IPS-18a (cell line): Measurements from ENCODE around the gene S1PR2.
A peak's percentile ranks its signal among the peaks of the same experiment; 100 is the strongest.

ENCODE experiments used
- H3K27ac ChIP-seq: one replicate; pipeline ENCODE4 v1.5.1; 2013; ENCODE audit warnings: low read length
- H3K27me3 ChIP-seq: one replicate; pipeline ENCODE4 v1.6.1; 2013; ENCODE audit warnings: mild to moderate bottlenecking, low read length; ENCODE audit not compliant: control insufficient read depth, insufficient read depth
- H3K36me3 ChIP-seq: one replicate; pipeline ENCODE4 v1.6.1; 2013; ENCODE audit warnings: low read depth, low read length; ENCODE audit not compliant: control insufficient read depth
- H3K4me1 ChIP-seq: one replicate; pipeline ENCODE4 v1.6.1; 2013; ENCODE audit warnings: low read depth, low read length; ENCODE audit not compliant: control insufficient read depth
- H3K4me3 ChIP-seq: one replicate; pipeline ENCODE4 v1.5.1; 2013; ENCODE audit warnings: low read length
- H3K9ac ChIP-seq: one replicate; pipeline ENCODE4 v1.6.1; 2013; ENCODE audit warnings: mild to moderate bottlenecking, low read length, moderate library complexity
- H3K9me3 ChIP-seq: one replicate; pipeline ENCODE4 v1.6.1; 2013; ENCODE audit warnings: low read depth, low read length; ENCODE audit not compliant: control insufficient read depth

S1PR2 gene

DNA sequence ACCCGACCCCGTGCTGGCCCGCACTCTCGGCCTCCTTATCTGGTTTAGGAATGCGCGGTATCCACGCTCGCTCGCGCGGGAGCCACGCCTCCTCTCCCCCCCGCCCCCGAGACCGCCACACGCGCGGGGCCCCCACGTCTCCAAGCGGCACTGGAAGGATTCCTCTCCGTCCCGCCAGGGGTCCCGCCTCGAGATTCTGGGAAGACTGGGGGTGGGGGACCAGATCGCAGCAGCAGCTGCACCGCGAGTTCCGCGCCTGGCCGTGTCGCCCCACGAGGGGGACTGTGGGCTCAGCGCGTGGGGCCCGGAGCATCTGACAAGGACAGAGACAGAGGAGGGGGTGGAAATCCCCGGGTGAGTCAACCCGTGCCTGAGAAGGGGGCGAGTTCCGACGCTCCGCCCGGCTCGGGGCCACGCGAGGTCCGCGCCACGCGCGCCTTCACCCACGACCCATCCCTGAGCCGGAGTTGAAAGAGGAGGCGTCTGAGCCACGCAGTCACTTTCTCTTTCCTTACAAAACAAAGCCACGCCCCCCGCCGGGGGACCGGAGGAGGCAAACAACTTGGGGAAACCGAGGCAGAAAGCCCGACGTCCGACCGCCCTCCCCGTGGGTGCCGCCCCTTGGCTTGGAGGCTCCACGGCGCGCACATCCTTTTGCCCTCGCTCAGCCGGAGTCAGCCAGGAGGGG, 814 bp downstream of the S1PR2 start:
- H3K27ac ChIP-seq = no peak overlapping the region
- H3K4me1 ChIP-seq = no peaks in the 10 kb centered on the region
- H3K9ac ChIP-seq = peak overlapping the region; percentile 82
- H3K9me3 ChIP-seq = no peaks in the 10 kb centered on the region
- no peaks in the 10 kb centered on the region for H3K36me3 ChIP-seq
- H3K4me3 ChIP-seq = peak overlapping the region; percentile 75
- H3K27me3 ChIP-seq = no peaks in the 10 kb centered on the region

DNA sequence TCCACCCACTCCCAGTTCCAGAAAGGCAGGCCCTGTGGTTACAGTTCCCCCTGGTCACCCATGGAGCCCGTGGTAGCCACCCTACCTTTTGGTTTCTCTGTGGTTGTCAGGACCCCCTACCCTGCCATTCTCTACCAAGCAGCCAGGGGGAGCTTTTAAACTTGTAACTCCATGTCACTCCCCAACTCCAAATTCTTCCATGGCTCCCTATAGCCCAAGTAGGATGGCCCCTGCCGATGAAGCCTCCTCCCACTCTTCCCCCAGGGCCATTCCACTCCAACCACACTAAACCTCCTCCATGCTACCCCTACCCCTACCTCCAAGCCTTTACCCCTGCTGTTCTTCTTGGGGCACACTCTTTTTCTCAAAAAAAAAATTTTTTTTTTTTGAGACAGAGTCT, 2.2 kb downstream of the S1PR2 start:
- no peak overlapping the region for H3K27ac ChIP-seq
- no peak overlapping the region for H3K9ac ChIP-seq
- H3K4me3 ChIP-seq = no peak overlapping the region
- H3K9me3 ChIP-seq = no peaks in the 10 kb centered on the region
- no peaks in the 10 kb centered on the region for H3K4me1 ChIP-seq
- H3K27me3 ChIP-seq = no peaks in the 10 kb centered on the region
- H3K36me3 ChIP-seq = no peaks in the 10 kb centered on the region

DNA sequence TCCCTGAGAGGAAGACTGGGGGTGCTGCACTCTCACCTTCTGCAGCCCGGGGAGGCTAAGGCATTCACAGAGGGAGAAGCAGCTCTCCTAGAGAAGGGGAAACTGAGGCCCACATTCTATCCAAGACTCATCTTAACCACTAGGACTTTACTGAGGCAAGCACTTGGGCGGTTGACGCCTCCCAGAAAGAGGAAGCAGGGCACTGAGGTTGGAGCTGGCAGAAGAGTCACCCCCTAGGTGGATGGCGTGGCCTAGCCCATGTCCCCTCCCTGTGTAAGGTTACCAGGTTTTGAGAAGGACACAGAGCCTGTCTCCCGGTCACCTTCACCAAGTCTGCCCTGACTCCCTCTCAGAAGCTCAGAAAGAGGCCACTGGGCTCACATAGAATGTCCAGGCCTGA, 2.7 kb downstream of the S1PR2 start:
- H3K27me3 ChIP-seq = no peaks in the 10 kb centered on the region
- no peak overlapping the region for H3K4me3 ChIP-seq
- H3K9me3 ChIP-seq = no peaks in the 10 kb centered on the region
- no peak overlapping the region for H3K9ac ChIP-seq
- H3K27ac ChIP-seq = no peak overlapping the region
- H3K4me1 ChIP-seq = no peaks in the 10 kb centered on the region
- no peaks in the 10 kb centered on the region for H3K36me3 ChIP-seq

DNA sequence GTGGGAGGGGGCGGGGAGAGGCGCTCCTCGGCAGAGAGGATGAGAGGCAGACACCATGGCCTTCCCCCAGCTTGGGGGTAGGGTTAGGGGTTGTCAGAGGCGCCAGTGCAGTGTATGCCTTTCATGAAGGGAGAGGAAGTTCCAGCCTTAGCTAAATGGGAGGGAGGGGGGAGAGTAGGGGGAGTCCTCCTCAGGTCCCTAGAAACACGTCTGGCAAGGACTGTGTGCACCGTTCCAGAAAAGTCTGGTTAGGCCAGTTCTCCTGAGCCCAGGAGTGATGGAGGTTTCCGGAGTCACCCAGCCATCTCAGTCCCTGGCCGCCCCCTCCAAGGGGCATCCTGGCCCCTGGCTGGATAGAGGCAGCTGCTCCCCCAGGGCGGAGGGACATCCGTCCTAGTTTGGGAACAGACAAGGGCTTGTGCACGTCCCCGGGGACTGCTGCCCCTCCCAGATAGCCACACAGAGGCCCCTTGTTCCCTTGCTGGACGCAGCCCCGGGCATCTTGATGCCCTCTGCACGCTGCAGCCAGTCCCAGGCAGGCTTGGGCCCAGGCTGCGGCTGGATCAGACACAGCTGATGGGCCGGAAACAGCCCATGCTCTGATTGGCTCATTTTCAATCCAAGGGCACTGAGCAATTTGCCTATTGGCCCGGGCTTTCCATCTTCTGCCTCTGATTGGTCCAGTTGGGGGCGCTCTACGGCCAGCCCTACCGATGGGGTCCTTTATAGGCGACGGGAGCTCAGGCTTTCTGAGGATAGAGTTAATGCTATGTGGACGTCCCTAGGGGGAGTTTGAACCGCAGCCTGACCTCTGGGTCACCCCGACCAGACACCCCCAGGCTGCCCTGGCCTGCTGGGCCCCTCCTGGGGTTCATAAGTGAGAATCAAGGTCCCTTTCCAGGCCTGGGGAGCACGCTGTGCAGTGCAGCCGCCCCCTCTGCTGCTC, 3.8 kb downstream of the S1PR2 start:
- no peaks in the 10 kb centered on the region for H3K27me3 ChIP-seq
- H3K9ac ChIP-seq = no peak overlapping the region
- no peak overlapping the region for H3K27ac ChIP-seq
- H3K9me3 ChIP-seq = no peaks in the 10 kb centered on the region
- H3K4me1 ChIP-seq = no peaks in the 10 kb centered on the region
- H3K36me3 ChIP-seq = no peaks in the 10 kb centered on the region
- H3K4me3 ChIP-seq = no peak overlapping the region

DNA sequence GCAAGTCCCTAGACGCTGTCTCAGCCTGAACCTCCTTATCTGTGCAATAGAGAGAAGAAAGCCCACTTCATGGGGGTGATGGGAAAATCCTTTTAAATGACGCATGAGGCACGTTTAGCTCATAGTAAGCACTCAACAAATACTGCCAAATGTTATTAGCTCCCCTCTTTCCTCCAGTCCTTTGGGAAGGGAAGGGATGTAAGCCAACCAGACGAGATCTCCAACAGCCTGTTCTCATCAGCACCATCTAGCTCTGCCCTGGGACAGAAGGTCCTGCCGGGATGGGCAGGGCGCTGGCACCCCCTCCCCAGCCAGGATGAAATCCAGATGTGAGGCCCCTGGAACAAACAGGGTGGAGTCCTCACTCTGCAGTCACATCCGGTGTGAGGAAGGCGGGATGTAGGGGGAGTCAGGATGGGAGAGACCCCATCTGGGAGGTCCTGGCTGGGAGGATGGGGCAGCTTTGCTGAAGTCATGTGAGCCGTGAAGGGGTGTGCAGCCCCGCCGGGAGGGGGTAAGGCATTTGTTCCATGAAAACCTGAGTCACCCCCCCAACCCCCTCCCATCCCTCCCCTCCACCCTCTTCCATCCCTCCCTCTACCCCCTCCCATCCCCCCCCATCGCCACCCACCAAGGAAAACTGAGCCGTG, 4.6 kb downstream of the S1PR2 start:
- no peak overlapping the region for H3K27ac ChIP-seq
- no peaks in the 10 kb centered on the region for H3K4me1 ChIP-seq

DNA sequence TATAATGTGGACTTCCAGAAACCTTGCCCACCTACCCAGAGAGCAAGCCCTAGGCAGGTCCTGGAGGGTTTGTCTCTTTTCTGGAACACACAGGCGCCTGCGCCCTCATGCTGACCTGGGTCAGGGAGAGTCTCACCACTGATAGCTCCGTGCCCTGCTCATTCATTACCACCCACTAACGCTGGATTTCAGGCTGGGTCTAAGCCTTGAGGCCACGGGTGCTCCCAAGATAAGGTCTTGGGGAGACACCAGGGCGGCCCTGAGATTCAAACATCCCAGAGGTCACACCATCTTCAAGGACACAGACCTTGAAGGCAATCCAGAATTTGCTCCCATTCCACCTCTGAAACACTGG, 5.1 kb downstream of the S1PR2 start:
- no peak overlapping the region for H3K9ac ChIP-seq
- H3K27ac ChIP-seq = no peak overlapping the region
- H3K36me3 ChIP-seq = no peaks in the 10 kb centered on the region
- H3K4me3 ChIP-seq = no peak overlapping the region
- H3K9me3 ChIP-seq = no peaks in the 10 kb centered on the region
- H3K4me1 ChIP-seq = no peaks in the 10 kb centered on the region
- no peaks in the 10 kb centered on the region for H3K27me3 ChIP-seq

More for the DNA sequence above, 4.6 kb downstream of the S1PR2 start:
- no peak overlapping the region for H3K4me3 ChIP-seq
- H3K9ac ChIP-seq = no peak overlapping the region
- no peaks in the 10 kb centered on the region for H3K36me3 ChIP-seq
- H3K9me3 ChIP-seq = no peaks in the 10 kb centered on the region
- H3K27me3 ChIP-seq = no peaks in the 10 kb centered on the region

DNA sequence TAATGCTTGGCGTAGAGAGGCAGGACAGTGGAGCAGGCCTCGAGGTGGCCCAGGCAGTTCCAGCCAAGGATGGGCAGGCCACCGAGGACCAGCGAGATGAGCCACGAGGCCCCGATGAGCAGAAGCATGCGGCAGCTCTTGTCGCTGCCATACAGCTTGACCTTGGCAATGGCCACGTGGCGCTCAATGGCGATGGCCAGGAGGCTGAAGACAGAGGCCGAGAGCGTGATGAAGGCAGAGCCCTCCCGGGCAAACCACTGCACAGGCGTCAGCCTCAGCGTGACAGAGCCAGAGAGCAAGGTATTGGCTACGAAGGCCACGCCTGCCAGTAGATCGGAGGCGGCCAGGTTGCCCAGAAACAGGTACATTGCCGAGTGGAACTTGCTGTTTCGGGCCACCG, 6.8 kb downstream of the S1PR2 start:
- Histone ChIP-seq H3K36me3 (no peaks in the 10 kb centered on the region), H3K27me3 (no peaks in the 10 kb centered on the region), H3K4me3 (no peak overlapping the region), H3K9ac (no peak overlapping the region), H3K4me1 (no peaks in the 10 kb centered on the region), H3K9me3 (no peaks in the 10 kb centered on the region), H3K27ac (no peak overlapping the region)

DNA sequence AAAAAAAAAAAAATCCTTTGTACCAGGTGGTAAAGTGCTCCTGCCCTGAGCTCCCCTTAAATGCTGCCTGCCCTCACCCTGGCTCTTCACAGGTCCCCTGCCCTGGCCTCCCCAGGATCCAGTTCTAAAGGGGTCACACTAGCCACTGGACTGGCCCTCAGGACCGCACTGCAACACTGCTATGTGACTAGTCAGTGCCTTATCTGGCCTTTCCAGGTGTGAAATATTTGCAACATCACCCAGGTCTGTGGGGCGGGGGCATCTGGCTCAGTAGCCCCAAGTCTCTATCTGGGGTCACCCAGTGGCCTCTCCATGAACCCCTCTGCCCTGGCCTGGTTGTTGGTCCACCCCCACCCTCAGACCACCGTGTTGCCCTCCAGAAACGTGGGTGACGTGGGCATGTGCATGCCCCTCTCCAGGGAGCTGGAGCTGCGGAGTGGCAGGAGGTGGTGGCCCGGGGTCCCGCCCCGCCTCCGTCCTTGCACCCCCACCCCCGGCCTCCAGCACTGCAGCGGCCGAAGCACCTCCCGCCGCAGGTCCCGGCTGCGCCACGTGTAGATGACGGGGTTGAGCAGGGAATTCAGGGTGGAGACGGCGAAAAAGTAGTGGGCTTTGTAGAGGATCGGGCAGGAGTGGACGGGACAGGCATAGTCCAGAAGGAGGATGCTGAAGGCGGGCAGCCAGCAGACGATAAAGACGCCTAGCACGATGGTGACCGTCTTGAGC, 7.5 kb downstream of the S1PR2 start:
- Histone ChIP-seq H3K4me3 (no peak overlapping the region), H3K36me3 (no peaks in the 10 kb centered on the region), H3K27ac (no peak overlapping the region), H3K4me1 (no peaks in the 10 kb centered on the region), H3K9ac (no peak overlapping the region), H3K27me3 (no peaks in the 10 kb centered on the region), H3K9me3 (no peaks in the 10 kb centered on the region)

DNA sequence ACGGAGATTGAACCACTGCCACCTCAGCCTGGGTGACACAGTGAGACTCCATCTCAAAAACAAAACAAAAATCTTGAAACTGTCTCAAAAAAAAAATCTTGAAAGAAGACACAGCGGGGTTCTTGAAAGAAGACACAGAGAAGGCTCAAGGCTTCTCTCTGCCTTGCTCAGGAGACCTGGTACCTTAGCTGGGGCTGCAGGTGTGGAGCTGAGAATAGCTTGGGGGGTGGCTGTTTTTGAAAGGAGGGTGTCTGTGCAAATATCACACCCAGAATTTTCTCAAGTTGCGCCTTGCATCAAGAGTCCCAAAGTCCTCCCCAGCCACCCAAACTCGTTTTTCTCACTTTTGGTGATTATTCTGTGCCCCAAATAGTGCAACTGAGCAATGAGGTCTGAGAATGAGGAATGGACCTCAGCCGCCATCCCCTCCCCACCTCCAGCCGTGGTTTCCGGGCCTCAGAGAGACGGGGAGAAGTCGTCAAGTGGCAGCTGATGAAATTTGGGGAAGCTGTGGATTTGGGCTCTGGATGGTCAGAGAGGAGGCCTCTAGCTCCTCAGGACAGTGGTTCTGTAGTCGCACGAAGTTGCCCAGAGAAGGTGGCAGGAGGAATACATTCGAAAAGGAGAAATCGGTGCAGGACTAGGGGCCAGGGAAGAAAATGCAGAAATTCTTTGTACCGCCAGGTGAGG, 8.8 kb downstream of the S1PR2 start:
- Histone ChIP-seq H3K27me3 (no peaks in the 10 kb centered on the region), H3K27ac (no peak overlapping the region), H3K36me3 (no peaks in the 10 kb centered on the region), H3K4me1 (no peaks in the 10 kb centered on the region), H3K4me3 (no peak overlapping the region), H3K9me3 (no peaks in the 10 kb centered on the region), H3K9ac (no peak overlapping the region)

DNA sequence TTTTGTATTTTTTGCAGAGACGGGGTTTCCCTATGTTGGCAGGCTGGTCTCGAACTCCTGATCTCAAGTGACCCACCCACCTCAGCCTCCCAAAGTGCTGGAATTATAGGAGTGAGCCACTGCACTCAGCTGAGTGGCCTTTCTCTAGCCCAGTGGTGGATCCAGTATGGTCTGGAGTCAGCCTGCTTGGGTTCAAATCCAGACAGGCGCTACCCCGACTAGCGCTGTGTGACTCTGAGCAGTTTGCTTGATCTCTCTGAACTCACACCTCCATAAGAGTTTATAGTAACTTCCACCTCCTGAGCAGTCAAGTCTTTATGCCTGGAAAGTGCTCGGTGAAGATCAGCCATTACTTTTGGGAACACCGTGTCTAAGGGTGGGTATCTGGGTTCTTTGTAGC, 10.4 kb downstream of the S1PR2 start:
- H3K27me3 ChIP-seq = no peaks in the 10 kb centered on the region
- no peak overlapping the region for H3K27ac ChIP-seq
- H3K4me3 ChIP-seq = no peak overlapping the region
- H3K36me3 ChIP-seq = no peaks in the 10 kb centered on the region
- H3K4me1 ChIP-seq = no peaks in the 10 kb centered on the region
- no peaks in the 10 kb centered on the region for H3K9me3 ChIP-seq
- no peak overlapping the region for H3K9ac ChIP-seq

DNA sequence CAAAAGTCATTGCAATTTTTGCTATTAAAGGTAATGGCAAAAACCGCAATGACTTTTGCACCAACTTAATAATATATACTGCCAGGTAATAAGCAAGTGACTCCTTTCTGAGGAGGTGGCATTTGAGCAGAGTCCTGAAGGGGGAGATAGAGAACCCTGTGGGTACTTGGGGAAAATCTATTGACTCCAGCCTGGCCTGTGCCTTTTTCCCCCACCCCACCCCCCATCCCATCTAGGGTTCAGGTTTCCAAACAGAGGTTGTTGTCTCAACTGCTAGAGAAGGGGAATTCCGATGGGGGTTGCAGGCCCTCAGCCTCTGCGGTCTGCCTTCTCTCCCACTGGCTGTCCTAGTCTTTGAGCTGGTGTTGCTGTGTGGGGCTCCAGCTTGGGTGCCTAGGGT, 11.5 kb downstream of the S1PR2 start:
- no peaks in the 10 kb centered on the region for H3K9me3 ChIP-seq
- H3K4me3 ChIP-seq = no peak overlapping the region
- no peak overlapping the region for H3K27ac ChIP-seq
- no peaks in the 10 kb centered on the region for H3K27me3 ChIP-seq
- no peaks in the 10 kb centered on the region for H3K36me3 ChIP-seq
- no peaks in the 10 kb centered on the region for H3K4me1 ChIP-seq
- H3K9ac ChIP-seq = peak overlapping the region; percentile 36
